GM19035 (cell line): ENCODE data around the gene DISC1.
"Not testable (repeated sequence)": the region's sequence is repeated elsewhere in the genome, so short reads cannot be mapped to it uniquely, and the experiment has no call there.

ENCODE experiments used
- ATAC-seq: cut with Tn5 transposase; IDR thresholded peaks from one replicate; pipeline ENCODE4 v1.9.1; 2021; ENCODE audit not compliant: unreplicated experiment

The DISC1 gene

DNA sequence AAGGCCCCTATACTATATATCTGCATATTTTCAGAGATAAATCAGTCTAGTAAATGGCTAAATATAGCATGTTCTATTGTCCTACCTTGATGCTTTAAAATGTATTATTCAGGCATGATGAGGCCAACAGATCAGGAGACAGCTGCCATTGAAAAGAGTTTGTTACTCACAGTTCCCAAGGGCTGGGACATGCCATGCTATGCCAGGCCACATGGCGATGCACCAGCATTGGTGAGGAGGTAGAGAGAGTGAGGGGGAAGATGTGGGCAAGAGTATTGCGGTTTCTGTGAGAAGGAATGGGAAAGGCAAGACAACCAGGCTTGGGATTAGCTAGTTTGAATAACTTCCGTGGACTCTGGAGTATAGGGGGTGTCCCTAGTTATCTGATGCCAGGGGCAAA, 316.5 kb downstream of the DISC1 start:
- ATAC-seq, result no peak

DNA sequence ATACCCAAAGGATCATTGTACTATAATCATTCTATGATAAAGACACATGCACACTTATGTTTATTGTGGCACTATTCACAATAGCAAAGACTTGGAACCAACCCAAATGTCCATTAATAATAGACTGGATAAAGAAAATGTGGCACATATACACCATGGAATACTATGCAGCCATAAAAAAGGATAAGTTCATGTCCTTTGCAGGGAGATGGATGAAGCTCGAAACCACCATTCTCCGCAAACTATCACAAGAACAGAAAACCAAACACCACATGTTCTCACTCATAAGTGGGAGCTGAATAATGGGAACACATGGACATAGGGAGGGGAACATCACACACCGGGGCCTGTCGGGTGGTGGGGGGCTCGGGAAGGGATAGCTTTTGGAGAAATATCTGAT, 321.5 kb downstream of the DISC1 start:
- ATAC-seq, result not testable (repeated sequence)

DNA sequence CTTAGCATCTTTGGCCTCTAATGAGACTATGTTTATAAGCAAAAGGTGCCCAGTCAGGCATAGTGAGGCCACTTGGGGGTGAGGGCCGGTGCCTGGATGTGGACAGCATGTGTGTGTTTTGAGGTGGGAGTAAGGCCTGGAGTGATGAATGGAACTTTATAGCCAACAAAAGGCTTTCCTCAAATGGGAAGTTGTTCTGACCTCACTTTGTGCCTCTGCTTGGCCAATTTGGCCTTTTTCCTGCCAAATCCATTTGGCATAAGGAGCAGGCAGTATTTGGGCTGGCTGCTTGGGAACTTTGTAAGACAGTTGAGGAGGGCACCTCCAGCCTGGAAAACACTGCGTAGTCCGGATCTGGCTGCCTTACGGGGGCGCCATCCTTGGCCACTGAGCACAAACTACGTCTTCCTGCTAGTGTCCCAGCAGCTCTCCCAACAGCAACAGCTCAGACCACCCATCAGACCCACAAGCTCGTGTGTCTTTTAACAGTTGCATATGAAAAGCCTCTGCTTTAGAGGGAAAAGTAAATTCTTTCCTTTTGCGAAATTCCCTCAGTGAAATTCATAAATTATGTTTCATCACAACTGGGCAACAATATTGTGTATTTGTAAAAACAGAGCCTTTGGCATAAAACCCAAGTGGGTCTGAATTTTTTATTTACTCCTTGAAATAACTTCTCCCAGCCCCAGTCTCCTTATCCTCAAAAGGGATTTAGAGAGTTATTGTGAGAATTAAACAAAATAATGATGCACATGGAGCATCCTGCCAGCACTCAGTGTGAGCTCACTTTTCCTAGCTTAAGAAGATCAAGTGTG, 322.9 kb downstream of the DISC1 start:
- no peak for ATAC-seq

DNA sequence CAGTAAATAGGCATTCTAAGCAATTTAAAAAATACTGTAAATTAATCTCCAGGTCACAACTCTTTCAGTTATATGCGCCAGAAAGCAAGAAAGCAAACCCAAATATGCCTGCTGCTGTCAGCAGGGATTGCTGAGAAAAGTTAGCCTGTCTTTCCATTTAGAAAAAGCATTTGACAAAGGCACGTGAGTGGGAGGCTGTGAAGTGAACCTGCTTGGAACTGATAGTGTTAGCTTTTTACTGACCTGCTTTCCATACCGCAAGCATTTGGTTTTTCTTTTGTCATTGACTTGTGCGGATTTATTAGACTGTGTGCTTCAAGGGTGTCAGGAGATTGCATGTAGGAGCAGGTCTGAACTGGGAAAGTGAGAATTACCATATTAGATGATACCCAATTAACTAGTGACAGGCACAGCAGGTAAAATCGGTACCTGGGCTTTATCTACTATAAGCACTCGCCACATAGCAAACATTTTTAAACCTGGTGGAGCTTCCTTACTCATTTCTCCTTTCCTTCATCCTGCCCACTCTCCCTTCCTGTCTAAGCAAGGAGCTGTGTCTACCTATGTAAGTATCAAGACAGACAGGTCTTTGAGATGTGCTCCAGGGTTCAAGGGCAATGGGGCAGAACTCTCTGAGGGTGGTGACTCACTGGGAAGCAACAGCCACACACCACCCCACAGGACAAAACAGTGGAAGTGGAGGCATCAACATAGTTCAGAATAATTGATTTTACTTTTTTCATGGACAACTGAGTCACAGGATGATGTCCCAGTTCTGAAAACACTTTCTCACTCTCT, 323.9 kb downstream of the DISC1 start:
- ATAC-seq, result no peak

DNA sequence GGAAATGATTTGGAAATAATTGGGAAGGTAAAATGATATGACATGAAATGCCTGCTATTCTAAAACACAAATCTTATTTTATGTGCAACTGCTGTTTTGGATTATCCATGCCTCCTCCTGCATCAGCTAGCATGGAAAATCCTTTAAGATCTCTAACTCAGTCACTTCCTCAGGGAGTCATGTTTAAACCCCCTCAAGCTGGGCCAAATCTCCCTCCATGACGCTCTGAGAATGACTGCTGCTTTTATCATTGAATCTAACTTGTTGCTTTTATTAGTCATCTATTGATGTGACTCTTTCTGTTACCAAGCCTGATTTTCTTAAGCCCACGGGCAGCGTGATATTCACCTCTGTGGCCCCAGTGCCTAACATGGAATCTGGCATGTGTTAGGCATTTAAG, 324.8 kb downstream of the DISC1 start:
- no peak for ATAC-seq

DNA sequence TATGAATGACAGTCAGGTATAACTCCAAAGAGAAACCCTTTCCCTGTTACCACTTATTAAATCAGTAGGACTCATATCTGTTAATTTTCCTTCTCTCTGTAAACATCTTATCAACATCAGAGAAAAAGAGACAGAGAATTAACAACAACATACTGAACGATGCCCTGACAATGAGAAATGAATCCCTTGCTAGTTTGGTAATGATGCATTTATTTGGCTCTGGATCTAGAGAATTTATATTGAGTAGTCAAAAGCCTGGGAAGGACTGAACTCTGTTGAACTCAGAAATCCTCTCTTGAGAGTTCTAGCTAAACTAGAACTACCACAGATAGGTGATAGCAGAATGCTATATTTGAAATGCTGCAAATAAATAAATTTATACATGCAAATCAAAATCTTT, 325.6 kb downstream of the DISC1 start:
- ATAC-seq, result no peak

DNA sequence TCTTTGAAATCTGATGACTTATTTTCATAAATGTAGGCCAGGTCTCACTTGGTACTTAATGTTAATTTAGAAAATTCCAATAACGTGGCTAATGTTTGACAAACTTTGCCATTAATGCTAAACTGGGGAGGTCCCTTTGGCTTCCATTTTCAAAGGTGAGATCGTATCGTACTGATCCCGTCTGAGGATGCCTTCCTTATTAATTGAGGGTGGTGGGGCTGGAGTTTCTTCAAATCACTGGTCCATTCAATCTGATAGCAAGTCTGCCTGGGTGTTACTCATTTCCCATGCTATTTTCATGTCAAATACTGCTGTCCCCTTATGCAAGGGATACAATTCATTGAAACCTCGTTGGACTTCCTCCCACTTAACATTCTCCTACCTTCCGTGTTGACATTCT, 327.1 kb downstream of the DISC1 start:
- ATAC-seq, result no peak

DNA sequence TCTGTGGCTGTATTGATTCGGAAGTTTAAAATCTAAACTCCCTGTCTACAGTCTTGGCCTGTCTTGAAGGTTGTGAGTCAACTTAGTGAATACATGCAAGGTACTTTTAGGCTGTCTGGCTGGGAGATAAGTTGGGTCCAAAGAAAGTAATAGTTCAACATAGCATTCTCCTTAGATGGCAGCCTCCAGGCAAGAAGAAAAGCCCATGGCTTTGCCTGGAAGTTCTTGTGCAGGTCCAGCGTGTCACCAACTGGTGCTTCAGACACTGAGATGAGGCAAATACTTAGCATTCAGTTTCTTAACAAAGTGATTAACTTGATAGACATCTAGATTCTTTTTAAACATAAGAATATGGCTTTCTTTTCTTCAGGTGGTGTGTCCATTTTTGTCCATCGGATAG, 328.2 kb downstream of the DISC1 start:
- no peak for ATAC-seq

DNA sequence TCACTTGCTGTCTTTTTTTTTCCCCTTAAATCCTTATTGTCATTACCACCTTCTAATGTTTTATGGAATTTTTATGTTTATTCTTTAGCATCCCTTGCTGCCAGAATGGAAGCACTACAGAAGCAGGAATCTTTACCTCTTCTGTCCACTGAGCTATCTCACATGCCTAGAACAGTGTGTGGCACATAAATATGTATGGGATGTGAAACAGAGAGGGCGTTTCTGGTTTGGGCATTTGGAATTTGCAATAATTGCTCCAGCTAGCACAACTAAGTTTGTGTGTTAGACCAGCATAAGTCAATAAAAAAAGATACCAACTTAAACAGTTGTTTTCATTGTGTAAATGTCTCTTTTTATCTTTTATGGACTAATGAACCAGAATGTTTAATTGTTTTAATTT, 330.8 kb downstream of the DISC1 start:
- ATAC-seq, result no peak

DNA sequence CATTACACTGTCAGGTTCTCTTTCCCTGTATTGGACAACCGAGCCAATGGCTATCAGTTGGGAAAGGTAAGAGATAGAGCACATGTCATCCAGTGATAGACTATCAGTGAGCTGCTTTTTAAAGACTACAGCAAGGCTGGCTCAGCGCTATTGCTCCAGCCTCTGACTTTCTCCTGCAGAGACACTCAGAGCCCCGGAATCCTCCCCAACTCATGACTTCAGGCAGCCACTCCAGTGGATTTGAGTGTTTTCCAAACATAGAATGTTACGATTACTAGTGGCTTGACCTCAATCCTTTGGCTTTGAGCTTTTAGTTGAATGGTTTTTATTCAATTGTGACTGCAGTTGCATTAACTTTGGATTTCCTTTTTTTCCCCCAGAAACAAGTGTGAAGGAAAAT, 331.9 kb downstream of the DISC1 start:
- ATAC-seq, result no peak

DNA sequence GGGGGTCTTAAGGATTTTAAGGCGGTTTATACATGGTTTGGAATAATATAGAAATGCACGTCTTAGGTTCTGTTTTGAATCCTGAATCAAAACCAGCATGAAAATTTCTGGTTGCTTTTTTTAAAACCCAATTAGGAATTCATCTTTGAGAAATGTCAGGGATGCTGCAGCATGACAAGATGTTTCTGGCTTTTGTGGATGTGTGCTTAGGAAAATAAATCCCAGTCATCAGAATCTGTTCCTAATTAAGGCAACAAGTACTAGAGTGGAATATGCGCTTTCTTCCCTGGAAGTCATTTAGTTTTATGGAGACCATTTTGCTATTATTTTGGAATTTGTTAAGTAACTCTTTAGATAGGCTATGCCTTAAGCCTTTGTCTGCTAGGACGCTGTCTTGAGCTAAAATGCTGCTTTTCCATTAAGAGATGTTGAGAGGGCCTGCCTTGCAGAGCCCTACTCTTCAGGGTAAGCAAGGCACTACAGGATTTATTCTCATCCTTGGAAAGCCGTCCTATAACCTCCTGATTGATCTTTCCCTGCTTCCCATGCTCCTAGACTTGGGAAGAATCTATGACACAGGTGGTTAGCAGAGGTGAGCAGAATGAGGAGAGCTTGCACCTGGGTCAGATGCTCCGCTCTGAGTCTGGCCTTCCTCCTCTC, 332.8 kb downstream of the DISC1 start:
- no peak for ATAC-seq

DNA sequence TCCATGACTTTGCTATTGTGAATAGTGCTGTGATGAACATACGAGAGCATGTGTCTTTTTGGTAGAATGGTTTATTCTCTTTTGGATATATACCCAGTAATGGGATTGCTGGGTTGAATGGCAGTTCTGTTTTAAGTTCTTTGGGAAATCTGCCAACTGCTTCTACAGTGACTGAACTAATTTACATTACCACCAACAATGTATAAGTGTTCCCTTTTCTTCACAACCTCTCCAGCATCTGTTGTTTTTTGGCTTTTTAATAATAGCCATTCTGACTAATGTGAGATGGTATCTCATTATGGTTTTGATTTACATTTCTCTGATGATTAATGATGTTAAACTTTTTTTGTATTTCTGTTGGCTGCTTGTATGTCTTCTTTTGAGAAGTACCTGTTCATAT, 335.2 kb downstream of the DISC1 start:
- not testable (repeated sequence) for ATAC-seq

DNA sequence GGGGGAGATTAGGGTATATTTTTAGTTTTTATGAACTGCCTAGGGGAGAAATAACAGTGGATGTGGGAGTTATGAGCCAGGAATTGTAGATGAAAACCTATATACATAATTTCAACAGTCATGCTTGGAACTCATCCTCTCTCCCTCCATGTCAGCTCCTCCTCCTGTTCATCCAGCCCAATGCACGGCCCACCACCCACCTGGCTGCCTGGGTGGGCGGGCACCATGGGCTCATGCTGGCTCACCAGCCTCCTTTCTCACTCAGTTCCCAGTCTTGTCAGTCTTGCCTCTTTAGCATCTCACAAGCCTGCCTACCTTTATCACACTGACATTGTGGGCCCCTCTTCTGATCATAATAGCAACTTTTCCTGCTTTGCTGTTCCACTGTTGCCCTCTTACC, 336.0 kb downstream of the DISC1 start:
- ATAC-seq, result no peak

DNA sequence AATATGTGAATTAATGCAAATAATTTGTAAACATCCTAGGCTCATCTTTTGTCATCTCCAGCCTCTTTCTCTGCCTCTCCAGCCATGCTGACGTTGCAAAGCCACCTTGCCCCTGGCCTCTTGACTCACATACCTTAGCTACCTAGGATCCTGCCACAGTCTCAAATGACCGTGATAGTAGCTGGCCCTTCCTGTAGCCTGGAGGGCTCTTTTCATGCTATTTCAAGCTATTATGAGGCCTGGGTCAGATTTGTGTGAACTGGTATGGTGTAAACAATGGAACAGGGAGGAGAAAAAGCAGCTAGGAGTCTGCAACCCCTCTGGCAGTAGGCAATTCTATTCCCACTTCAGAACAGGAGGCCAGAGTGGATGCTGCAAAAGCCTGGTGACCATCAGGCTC, 337.7 kb downstream of the DISC1 start:
- ATAC-seq, result no peak

DNA sequence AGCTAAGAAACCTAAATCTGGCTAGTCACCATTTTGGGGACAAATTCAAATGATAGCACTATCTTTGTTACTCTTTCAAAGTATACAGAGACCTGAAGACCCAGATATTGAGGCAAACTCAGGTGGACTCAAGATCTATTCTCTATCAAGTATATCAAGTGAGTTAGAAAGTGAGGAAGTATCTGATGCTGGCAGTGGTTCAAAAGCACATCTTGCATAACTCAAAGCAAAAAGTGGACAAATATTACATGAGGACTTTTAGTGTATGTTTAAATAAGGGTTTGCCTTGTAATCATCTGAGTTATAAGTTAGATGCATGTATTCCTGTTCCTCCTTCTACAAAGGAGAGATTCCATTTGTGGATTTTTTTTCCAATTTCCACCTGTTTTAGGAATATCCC, 338.4 kb downstream of the DISC1 start:
- ATAC-seq, result no peak

DNA sequence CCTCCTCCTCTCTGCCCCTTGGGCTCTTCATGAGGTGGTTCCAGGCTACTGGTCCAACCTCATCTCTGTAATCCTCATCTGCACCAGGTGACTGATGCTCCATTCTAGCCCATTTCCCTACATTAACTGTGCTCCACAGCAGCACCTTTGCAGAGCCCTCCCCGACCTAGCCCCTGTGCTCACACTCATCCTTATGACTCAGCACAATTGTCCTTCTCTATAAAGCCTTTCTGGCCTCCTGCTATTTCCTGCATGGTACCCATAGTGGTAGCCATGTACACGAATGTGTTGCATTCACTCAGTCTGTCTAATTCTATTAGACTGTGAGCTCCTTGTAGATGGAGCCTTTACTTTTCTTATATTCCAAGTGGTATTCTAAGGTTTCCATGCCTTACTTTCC, 339.0 kb downstream of the DISC1 start:
- no peak for ATAC-seq

DNA sequence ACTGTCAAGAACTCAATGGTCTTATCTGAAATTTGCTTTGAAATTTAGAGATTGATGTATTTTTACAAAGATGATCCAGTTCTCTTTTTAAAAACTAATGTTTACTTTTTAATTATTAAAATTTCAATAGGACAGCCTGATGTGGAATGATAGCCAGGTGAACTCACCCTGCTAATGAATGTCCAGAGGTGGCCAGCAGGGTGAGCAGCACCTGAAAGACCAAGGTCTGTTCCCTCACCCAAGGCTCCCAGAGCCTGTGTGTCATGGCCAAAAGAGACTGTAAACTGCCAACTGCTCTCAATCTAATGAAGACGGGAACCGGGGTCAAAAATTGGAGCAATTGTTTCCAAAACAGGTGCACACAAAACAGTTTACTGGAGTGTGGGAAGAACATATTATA, 340.4 kb downstream of the DISC1 start:
- ATAC-seq, result no peak

DNA sequence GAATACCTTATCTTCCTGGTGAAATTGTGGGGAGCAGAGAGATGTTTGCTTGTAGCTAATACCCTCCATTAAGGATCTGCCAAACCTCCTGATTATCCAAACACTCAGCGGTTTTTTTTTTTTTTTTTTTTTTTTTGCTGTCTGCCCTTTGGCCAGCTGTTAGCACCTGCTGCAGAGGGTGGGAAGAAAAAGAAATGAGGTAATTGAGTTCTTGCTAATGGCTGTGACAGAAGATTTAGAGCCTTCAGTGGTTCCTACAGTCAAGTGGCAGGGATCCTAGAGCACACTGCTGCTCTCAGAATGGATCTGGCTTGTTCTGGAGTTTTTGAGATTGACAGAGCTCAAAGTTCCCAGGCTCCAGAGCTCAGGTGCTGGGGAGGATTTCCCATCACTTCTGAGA, 342.5 kb downstream of the DISC1 start:
- no peak for ATAC-seq

DNA sequence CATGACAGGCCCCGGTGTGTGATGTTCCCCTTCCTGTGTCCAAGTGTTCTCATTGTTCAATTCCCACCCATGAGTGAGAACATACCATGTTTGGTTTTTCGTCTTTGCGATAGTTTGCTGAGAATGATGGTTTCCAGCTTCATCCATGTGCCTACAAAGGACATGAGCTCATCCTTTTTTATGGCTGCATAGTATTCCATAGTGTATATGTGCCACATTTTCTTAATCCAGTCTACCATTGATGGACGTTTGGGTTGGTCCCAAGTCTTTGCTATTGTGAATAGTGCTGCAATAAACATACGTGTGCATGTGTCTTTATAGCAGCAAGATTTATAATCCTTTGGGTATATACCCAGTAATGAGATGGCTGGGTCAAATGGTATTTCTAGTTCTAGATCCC, 343.2 kb downstream of the DISC1 start:
- not testable (repeated sequence) for ATAC-seq

DNA sequence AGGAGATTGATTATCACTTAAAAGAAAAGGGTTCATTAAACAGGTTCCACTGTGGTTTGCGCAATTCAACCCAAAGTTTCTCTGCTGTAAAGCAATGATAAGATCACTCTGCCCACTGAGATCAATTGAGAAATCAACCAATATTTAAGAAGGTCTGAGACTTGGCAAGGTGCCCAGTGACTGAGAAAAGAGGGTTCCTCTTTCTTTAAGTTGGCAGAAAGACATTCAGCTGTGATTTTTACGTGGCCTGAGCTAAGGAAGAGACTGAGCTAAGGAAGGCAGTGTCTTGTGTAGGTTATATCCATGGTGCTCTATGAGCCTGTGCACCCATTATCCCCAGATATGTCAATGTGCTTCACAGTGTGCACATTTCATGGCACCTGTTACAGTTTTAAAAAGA, 344.1 kb downstream of the DISC1 start:
- no peak for ATAC-seq

DNA sequence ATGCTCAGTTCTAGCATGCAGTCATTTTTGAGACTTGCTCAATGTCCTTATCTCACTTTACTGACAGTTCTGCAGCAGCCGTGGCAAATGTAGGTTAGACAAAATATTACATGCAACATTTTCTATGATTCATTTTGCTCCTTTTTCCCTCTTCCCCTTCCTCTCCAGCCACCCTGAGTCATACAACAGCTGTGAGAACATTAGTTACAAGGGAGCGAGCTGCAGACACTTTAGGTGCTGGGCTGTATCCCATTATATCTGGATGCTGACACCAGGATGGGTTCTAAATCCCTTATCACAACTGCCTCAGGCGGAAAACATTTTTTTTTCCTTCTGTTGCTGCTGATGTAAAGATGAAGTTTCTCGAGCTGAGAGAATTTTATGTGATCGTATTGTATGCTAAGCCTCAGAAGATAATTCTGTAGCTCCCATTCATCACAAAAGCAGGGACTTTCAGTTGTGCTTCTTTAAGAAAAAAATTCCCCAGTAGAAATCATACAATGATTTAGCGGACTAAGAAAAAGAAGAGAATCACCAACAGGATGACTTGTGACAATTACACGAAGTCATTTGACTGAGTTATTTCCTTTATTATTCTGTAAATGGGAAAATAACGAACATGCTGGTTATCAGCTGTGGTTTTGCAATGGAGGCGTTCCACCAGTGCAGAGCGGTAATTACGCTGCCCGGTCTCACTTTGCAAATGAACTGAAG, 345.0 kb downstream of the DISC1 start:
- ATAC-seq, result no peak
